NCI-H1436 (cell line): ENCODE measurements around the gene LRRC10B.
A peak's percentile ranks its signal among the peaks of the same experiment; 100 is the strongest.

ENCODE experiments used
- DNase-seq: peaks from one replicate; lab custom pipeline; 2025; lab: John Stamatoyannopoulos, UW

LRRC10B gene

GRCh38 chr11:61531044-61531443 lies 22.5 kb downstream of the LRRC10B start:
- no peak for DNase-seq

- peak; percentile 23 for DNase-seq
These were observed 23.8 kb downstream of the LRRC10B start for GRCh38 chr11:61532134-61533038.

- no peak for DNase-seq
These were observed 24.5 kb downstream of the LRRC10B start for GRCh38 chr11:61533039-61533375.

- DNase-seq: no peak
These were observed 24.9 kb downstream of the LRRC10B start for GRCh38 chr11:61533401-61533800.

- DNase-seq: no peak
These were observed 25.7 kb downstream of the LRRC10B start for GRCh38 chr11:61534025-61534932.

- no peak for DNase-seq
These were observed 26.6 kb downstream of the LRRC10B start for GRCh38 chr11:61534933-61535839.

- no peak for DNase-seq
These were observed 27.6 kb downstream of the LRRC10B start for GRCh38 chr11:61535998-61536675.

- no peak for DNase-seq
These were observed 28.2 kb downstream of the LRRC10B start for GRCh38 chr11:61536676-61537270.

GRCh38 chr11:61537326-61537725 lies 28.8 kb downstream of the LRRC10B start:
- no peak for DNase-seq

GRCh38 chr11:61538636-61538961 lies 30.1 kb downstream of the LRRC10B start:
- no peak for DNase-seq

- DNase-seq: no peak
These were observed 30.5 kb downstream of the LRRC10B start for GRCh38 chr11:61539006-61539405.

- DNase-seq: no peak
These were observed 31.3 kb downstream of the LRRC10B start for GRCh38 chr11:61539831-61540357.

- no peak for DNase-seq
These were observed 32.0 kb downstream of the LRRC10B start for GRCh38 chr11:61540528-61540927.

GRCh38 chr11:61541598-61541997 lies 33.0 kb downstream of the LRRC10B start:
- peak; percentile 40 for DNase-seq

- DNase-seq: no peak
These were observed 33.5 kb downstream of the LRRC10B start for GRCh38 chr11:61542024-61542461.

- no peak for DNase-seq
These were observed 34.2 kb downstream of the LRRC10B start for GRCh38 chr11:61542705-61543104.

GRCh38 chr11:61543606-61544306 lies 35.2 kb downstream of the LRRC10B start:
- DNase-seq: no peak

GRCh38 chr11:61544466-61544865 lies 35.9 kb downstream of the LRRC10B start:
- no peak for DNase-seq

- no peak for DNase-seq
These were observed 36.8 kb downstream of the LRRC10B start for GRCh38 chr11:61545341-61545740.

GRCh38 chr11:61545921-61546320 lies 37.4 kb downstream of the LRRC10B start:
- DNase-seq: no peak
